OCI-LY7 (cell line): Measurements from ENCODE around the gene ATP1B2.

Experiments
- EZH2phosphoT487 ChIP-seq: fragments of 200-600 bp; sonication (generic); IDR thresholded peaks from 2 replicates; pipeline ENCODE4 v1.6.1; 2018; ENCODE audit warnings: low read depth, borderline replicate concordance, mild to moderate bottlenecking, mixed run types, antibody characterized with exemption, low read length, moderate library complexity, mixed read lengths
- TF ChIP-seq, protein P1 (sequence below): fragments of 200-600 bp; sonication (generic); conservative IDR thresholded peaks from 2 replicates; pipeline ENCODE4 v1.5.1; 2014; ENCODE audit warnings: mild to moderate bottlenecking, antibody characterized with exemption, low read length, moderate library complexity, mixed read lengths

DNA sequence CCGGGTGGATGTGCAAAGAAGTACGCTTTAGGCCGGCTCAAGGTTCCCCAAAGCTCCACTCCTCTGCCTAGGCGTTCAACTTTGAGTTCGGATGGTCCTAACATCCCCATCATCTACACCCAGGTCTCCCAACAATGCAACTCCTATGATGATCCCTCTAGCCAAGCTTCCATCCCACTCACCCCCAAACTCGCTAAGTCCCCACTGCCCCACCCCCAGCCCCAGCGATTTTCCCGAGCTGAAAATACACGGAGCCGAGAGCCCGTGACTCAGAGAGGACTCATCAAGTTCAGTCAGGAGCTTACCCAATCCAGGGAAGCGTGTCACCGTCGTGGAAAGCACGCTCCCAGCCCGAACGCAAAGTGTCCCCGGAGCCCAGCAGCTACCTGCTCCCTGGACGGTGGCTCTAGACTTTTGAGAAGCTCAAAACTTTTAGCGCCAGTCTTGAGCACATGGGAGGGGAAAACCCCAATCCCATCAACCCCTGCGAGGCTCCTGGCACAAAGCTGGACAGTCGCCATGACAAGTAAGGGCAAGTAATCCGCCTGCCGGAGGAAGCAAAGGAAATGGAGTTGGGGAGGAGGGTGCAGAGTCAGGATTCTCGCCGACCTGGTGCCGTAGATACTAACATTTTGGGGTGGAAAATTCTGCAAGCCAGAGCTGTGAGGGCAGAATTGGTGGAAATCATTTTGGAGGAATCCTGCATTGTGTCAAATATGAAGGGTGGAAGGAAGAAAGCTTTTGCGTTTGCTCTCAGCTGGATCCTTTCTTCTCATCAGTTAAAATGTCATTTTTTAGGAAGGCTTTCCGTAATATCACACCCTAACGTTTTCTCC lies 36.6 kb downstream of the ATP1B2 start, which contains the start of gene TP53:
- TF ChIP-seq, protein P1, sequence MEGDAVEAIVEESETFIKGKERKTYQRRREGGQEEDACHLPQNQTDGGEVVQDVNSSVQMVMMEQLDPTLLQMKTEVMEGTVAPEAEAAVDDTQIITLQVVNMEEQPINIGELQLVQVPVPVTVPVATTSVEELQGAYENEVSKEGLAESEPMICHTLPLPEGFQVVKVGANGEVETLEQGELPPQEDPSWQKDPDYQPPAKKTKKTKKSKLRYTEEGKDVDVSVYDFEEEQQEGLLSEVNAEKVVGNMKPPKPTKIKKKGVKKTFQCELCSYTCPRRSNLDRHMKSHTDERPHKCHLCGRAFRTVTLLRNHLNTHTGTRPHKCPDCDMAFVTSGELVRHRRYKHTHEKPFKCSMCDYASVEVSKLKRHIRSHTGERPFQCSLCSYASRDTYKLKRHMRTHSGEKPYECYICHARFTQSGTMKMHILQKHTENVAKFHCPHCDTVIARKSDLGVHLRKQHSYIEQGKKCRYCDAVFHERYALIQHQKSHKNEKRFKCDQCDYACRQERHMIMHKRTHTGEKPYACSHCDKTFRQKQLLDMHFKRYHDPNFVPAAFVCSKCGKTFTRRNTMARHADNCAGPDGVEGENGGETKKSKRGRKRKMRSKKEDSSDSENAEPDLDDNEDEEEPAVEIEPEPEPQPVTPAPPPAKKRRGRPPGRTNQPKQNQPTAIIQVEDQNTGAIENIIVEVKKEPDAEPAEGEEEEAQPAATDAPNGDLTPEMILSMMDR: no peak
- no peak for TF ChIP-seq EZH2phosphoT487
